Progenitor cell of endocrine pancreas (in vitro differentiated cells): Measurements from ENCODE around the gene NELFB. TPM values are rescaled to one million over a fixed set of nuclear protein-coding genes. Genes with fewer than 3 reads are reported as not detected.
A peak's percentile ranks its signal among the peaks of the same experiment; 100 is the strongest.

Source experiments
- DNase-seq: peaks from one replicate; pipeline ENCODE4 v3.0.0; 2021; ENCODE audit warnings: low spot score; ENCODE audit not compliant: unreplicated experiment
- H3K27ac Mint-ChIP-seq: 2 replicates; pipeline ENCODE4 v1.8.0; 2021; ENCODE audit warnings: mild to moderate bottlenecking, moderate library complexity, mixed read lengths
- H3K27me3 Mint-ChIP-seq: 2 replicates; pipeline ENCODE4 v1.8.0; 2021; ENCODE audit warnings: mixed read lengths
- H3K36me3 Mint-ChIP-seq: 2 replicates; pipeline ENCODE4 v1.8.0; 2022; ENCODE audit warnings: mixed read lengths; ENCODE audit not compliant: insufficient read depth
- H3K4me1 Mint-ChIP-seq: 2 replicates; pipeline ENCODE4 v1.8.0; 2021; ENCODE audit warnings: low read depth, mixed read lengths
- H3K4me3 Mint-ChIP-seq: 2 replicates; pipeline ENCODE4 v1.8.0; 2021; ENCODE audit warnings: low read depth, mild to moderate bottlenecking, moderate library complexity, mixed read lengths
- H3K9me3 Mint-ChIP-seq: 2 replicates; pipeline ENCODE4 v1.8.0; 2021; ENCODE audit warnings: low read depth, mixed read lengths
- total RNA-seq: library from RNA; stranded (reverse); gene quantifications from 2 replicates; pipeline ENCODE4 v1.2.1, GENCODE V29; 2021
- TF ChIP-seq, protein P1 (sequence below): fragments of 200-600 bp; sonication (generic); IDR thresholded peaks from one replicate; pipeline ENCODE4 v1.5.0; 2021; ENCODE audit warnings: antibody characterized with exemption, mild to moderate bottlenecking; ENCODE audit not compliant: unreplicated experiment

Gene NELFB
- total RNA-seq, 1 donor from 2014 or later, result 62.3 TPM

DNA sequence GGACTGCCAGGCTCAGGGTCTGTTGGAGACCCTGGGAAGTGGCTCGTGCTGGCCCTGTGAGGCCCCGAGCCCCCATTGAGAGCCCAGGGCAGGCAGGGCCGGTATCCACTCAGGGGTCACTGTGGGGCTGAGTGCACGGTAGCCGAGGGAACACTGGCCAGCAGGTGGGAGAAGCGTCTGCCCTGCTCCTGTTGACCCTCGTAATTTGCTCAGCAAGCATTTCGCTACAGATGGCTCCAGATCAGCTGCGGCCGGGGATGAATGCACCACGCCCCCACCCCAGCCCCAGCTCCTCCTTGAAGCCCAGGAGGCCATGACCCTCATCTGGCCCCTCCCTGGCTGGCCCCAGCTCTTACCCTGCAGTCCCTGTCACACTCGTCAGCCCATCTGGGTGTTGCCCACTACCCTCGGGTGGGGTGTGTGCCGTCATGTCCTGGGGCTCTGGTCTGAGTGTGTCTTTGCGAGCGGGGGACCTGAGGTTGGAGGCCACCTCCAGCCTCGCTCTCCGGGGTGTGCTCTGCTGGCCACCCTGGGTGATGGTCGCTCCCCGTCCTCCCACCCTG lies 53.0 kb downstream of the NELFB start:
- peak; percentile 11 for DNase-seq
- Mint-ChIP-seq H3K36me3 (no peaks in the 10 kb centered on the region), H3K9me3 (no peaks in the 10 kb centered on the region), H3K27me3 (no peaks in the 10 kb centered on the region), H3K4me3 (no peak overlapping the region), H3K4me1 (peaks cover 20% of the 10 kb centered on the region), H3K27ac (no peak overlapping the region)
- TF ChIP-seq, protein P1, sequence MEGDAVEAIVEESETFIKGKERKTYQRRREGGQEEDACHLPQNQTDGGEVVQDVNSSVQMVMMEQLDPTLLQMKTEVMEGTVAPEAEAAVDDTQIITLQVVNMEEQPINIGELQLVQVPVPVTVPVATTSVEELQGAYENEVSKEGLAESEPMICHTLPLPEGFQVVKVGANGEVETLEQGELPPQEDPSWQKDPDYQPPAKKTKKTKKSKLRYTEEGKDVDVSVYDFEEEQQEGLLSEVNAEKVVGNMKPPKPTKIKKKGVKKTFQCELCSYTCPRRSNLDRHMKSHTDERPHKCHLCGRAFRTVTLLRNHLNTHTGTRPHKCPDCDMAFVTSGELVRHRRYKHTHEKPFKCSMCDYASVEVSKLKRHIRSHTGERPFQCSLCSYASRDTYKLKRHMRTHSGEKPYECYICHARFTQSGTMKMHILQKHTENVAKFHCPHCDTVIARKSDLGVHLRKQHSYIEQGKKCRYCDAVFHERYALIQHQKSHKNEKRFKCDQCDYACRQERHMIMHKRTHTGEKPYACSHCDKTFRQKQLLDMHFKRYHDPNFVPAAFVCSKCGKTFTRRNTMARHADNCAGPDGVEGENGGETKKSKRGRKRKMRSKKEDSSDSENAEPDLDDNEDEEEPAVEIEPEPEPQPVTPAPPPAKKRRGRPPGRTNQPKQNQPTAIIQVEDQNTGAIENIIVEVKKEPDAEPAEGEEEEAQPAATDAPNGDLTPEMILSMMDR, result no peak

GRCh38 chr9:137309368-137310188 lies 54.5 kb downstream of the NELFB start:
- H3K27me3 Mint-ChIP-seq, result no peaks in the 10 kb centered on the region
- H3K36me3 Mint-ChIP-seq, result no peaks in the 10 kb centered on the region

DNA sequence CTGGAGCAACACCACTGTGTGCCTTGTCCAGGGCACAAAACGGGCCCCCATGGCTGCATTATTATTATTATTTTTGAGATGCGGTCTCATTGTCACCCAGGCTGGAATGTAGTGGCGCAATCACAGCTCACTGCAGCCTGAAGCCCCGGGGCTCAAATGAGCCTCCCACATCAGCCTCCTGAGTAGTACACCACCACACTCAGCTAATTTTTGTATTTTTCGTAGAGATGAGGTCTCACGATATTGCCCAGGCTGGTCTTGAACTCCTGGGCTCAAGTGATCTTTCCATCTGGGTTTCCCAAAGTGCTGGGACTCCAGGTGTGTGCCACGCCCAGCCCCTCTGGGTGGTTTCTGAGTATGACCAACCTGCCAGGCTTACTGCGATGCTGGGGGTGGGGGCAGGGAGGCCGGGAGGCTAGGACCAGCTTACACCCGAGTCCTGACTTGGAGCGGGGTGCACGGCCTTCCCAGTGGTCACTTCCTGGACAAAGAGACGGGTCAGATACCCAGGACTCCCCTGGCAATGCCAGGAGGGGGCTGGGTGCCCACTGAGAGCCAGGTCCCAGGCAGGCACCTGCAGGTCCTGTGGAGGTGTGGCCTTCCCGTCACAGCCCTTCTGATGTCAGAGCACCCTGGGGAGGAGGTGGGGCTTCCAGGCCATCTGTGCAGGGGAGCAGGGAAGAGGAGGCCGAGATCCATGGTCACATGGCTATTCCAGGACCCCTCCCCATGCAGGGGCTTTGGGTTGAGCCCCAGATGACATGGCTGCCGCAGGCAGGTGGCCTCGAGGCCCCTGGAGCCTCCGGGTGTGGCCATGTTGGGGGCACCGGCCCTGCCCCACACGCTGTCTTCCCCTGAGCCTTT lies 55.3 kb downstream of the NELFB start:
- Mint-ChIP-seq H3K27ac (no peak overlapping the region), H3K36me3 (no peaks in the 10 kb centered on the region), H3K9me3 (no peaks in the 10 kb centered on the region), H3K4me3 (no peak overlapping the region), H3K27me3 (no peaks in the 10 kb centered on the region), H3K4me1 (peaks cover 18% of the 10 kb centered on the region)
- DNase-seq, result no peak
- TF ChIP-seq, protein P1, result no peak

More at GRCh38 chr9:137309368-137310188, 54.5 kb downstream of the NELFB start:
- no peak overlapping the region for H3K27ac Mint-ChIP-seq
- DNase-seq, result no peak
- no peak overlapping the region for H3K4me3 Mint-ChIP-seq
- no peaks in the 10 kb centered on the region for H3K9me3 Mint-ChIP-seq
- H3K4me1 Mint-ChIP-seq, result peaks cover 22% of the 10 kb centered on the region
- TF ChIP-seq, protein P1, result no peak

GRCh38 chr9:137311171-137311985 lies 56.3 kb downstream of the NELFB start:
- no peaks in the 10 kb centered on the region for H3K9me3 Mint-ChIP-seq
- no peak overlapping the region for H3K4me3 Mint-ChIP-seq
- H3K4me1 Mint-ChIP-seq, result peaks cover 18% of the 10 kb centered on the region
- peak overlapping the region; percentile 59 for H3K27ac Mint-ChIP-seq
- H3K36me3 Mint-ChIP-seq, result no peaks in the 10 kb centered on the region
- DNase-seq, result peak; percentile 21
- TF ChIP-seq, protein P1, result no peak
- no peaks in the 10 kb centered on the region for H3K27me3 Mint-ChIP-seq
